OCI-LY1 (cell line): Measurements from ENCODE around the gene GGA2.
"Not testable (repeated sequence)": the region's sequence is repeated elsewhere in the genome, so short reads cannot be mapped to it uniquely, and the experiment has no call there.

Source experiments
- CTCF ChIP-seq: fragments of 200-600 bp; sonication (generic), shearing (Covaris generic); IDR thresholded peaks from 2 replicates; pipeline ENCODE4 v1.5.1; 2017; ENCODE audit warnings: mild to moderate bottlenecking, antibody characterized with exemption, low read length, moderate library complexity, mixed read lengths
- EZH2 ChIP-seq: fragments of 200-600 bp; sonication (generic), shearing (Covaris generic); IDR thresholded peaks from 2 replicates; pipeline ENCODE4 v1.8.0; 2017; ENCODE audit warnings: borderline replicate concordance, mixed run types, mild to moderate bottlenecking, antibody characterized with exemption, low read length, moderate library complexity, mixed read lengths

GRCh38 chr16:23510915-23511270 lies 599 bp upstream of the GGA2 start:
- TF ChIP-seq CTCF, EZH2: not testable (repeated sequence)
